Measurements from ENCODE around the gene LDLRAD4.

DNA sequence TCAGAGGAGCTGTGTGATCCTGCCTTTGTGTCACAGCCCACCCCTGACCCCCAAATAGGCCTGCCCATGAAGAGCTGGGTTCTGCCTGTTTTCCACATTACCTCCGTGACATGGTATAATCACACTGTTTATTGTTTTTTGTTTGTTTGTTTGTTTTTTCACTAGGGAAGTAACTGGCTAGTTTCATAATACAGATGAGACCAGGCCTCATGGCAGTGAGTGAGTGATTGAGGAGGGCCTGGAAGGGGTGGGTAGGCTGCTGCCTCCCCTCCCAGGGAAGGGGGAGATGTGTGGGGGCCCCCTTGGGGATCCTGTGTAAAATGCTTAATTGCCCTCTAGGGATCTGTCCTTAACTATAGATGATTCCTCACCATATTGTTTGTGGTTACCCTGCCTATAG is 190.5 kb downstream of the LDLRAD4 start:
- TF ChIP-seq, protein P1, sequence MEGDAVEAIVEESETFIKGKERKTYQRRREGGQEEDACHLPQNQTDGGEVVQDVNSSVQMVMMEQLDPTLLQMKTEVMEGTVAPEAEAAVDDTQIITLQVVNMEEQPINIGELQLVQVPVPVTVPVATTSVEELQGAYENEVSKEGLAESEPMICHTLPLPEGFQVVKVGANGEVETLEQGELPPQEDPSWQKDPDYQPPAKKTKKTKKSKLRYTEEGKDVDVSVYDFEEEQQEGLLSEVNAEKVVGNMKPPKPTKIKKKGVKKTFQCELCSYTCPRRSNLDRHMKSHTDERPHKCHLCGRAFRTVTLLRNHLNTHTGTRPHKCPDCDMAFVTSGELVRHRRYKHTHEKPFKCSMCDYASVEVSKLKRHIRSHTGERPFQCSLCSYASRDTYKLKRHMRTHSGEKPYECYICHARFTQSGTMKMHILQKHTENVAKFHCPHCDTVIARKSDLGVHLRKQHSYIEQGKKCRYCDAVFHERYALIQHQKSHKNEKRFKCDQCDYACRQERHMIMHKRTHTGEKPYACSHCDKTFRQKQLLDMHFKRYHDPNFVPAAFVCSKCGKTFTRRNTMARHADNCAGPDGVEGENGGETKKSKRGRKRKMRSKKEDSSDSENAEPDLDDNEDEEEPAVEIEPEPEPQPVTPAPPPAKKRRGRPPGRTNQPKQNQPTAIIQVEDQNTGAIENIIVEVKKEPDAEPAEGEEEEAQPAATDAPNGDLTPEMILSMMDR (IDR thresholded peaks at IDR 0.05; ENCODE audit: insufficient read depth, low read length, poor library complexity, severe bottlenecking): no peak
- no peak for TF ChIP-seq EZH2phosphoT487 (conservative IDR thresholded peaks at IDR 0.05; ENCODE audit: low read length)

Measured in SU-DHL-6 (cell line).